Omental fat pad (tissue), 4 donors: ENCODE results near the gene ACOT8. TPM values are rescaled to one million over a fixed set of nuclear protein-coding genes. Genes with fewer than 3 reads are reported as not detected.

ENCODE experiments used
- ATAC-seq: fragments of 150-250 bp; one replicate; pipeline ENCODE4 v1.9.1; 2016; ENCODE audit warnings: mild to moderate bottlenecking, moderate library complexity; ENCODE audit not compliant: low FRiP score
- DNase-seq: peaks from one replicate; pipeline ENCODE4 v3.0.0-alpha.2; 2019; ENCODE audit warnings: low spot score
- total RNA-seq, 4 donors: library from RNA; depleted of rRNA; stranded (reverse); fragments of >200 nt; gene quantifications; one replicate each; pipeline ENCODE4 v1.1.0, GENCODE V29; 2016
- TF ChIP-seq, protein P1 (sequence below), 3 donors: fragments of 450-650 bp; IDR thresholded peaks; one replicate each; pipeline ENCODE4 v1.5.1; 2016 to 2017; ENCODE audit warnings: antibody characterized with exemption in 3 of 3, mild to moderate bottlenecking in 3 of 3, moderate library complexity in 2 of 3

ACOT8 gene
- total RNA-seq, 4 donors from 2014 or later: 16.1 to 35.0 (median 30.8) TPM

DNA sequence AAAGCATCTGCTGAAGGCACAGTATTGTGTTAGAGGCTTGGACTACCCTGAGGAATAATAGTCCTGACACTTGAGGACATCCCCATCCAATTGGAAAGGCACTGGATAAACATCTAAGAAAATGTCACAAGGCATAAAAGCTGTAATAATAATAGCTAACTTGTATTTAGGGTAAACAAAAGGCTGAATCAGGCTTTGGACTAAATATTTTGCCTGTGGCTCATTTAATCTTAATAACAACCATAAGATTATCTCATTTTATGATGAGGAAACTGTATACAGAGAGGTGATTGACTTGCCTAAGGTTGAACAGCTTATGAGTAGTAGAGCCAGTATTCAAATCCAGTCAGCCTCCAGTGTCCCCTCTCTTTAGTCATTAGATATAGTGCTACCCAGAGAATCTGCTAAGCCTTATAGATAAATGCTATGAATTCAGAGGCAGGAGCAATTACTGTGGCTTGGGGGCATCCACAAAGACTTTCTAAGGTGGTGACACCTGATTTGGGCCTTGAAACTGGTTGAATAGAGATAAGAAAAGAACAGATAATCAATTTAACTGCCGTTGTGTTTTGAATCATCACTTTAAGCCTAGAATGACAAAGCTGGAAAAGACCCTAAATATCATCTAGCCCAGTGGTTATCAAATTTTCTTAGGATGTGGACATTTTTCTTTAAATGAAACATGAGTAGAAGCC is 16.4 kb upstream of the ACOT8 start:
- TF ChIP-seq, protein P1, sequence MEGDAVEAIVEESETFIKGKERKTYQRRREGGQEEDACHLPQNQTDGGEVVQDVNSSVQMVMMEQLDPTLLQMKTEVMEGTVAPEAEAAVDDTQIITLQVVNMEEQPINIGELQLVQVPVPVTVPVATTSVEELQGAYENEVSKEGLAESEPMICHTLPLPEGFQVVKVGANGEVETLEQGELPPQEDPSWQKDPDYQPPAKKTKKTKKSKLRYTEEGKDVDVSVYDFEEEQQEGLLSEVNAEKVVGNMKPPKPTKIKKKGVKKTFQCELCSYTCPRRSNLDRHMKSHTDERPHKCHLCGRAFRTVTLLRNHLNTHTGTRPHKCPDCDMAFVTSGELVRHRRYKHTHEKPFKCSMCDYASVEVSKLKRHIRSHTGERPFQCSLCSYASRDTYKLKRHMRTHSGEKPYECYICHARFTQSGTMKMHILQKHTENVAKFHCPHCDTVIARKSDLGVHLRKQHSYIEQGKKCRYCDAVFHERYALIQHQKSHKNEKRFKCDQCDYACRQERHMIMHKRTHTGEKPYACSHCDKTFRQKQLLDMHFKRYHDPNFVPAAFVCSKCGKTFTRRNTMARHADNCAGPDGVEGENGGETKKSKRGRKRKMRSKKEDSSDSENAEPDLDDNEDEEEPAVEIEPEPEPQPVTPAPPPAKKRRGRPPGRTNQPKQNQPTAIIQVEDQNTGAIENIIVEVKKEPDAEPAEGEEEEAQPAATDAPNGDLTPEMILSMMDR (IDR thresholded peaks at IDR 0.05): no peak
- no peak for DNase-seq
- ATAC-seq: no peak

DNA sequence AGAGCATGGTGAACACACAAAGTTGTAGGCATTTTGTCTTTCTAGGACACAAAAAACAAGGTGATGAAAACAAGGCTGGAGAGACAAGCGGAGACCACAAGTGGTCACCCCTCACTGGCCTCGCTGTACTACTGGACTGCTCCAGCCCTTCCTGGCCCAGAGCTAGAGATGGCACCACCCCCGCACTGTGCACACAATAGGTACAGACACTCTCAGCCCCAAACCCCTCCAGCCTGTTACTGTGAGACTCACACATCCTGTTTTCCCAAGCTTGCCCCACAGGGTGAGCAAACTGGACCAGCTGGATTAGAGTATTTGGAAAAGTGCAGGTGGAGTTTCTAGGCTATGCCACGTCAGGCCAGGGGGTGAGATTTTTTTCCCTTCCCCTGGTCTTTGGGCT is 15.4 kb upstream of the ACOT8 start:
- no peak for ATAC-seq

DNA sequence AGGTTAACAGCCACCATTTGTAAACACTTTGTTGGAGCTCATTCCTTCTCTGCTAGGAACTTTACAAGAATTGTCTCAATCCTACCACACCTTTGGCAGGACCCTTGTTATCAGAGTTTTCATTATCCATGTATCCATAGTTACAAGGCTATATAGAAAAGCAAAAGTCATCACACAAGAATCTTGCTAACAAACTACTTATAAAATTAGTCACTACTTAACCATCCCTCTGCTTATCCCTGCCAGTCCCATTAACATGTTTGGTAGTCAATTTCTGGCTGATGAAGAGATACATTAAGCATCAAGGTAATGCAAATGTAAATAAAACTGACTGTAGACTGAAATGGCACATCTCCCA is 10.6 kb upstream of the ACOT8 start:
- TF ChIP-seq, protein P1 (IDR thresholded peaks at IDR 0.05): no peak
- peak; percentile 37 for ATAC-seq
- DNase-seq: no peak

More for the DNA sequence above, 15.4 kb upstream of the ACOT8 start:
- no peak for DNase-seq
- TF ChIP-seq, protein P1 (IDR thresholded peaks at IDR 0.05): no peak

DNA sequence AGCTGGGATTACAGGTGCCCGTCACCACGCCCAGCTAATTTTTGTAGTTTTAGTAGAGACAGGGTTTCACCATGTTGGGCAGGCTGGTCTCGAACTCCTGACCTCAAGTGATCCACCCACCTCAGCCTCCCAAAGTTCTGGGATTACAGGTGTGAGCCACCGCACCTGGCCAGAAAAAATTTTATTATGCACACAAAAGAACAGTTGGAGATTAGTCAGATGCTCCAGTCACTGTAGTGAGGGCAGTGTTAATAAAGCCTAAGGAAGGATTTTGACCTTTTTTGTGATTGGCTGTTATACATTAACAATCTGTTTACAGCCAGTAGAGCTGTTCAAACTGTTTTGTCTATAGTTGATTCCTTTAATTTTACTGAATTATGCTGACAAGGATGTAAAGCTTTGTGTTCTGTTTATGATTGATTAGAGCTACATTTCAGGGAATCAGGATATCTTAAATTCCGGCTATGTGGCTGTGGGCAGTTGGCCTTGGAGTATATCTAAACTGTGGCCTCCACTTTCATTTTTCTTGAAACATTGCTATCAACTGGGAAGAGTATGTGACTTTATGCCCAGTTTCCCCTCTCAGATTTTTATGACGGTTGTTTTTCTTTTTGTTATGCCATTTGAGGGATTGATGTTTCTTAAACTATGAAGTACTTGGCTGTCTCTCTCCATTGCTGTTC is 10.1 kb upstream of the ACOT8 start:
- DNase-seq (no peak), ATAC-seq (no peak)
- TF ChIP-seq, protein P1 (IDR thresholded peaks at IDR 0.05): no peak

DNA sequence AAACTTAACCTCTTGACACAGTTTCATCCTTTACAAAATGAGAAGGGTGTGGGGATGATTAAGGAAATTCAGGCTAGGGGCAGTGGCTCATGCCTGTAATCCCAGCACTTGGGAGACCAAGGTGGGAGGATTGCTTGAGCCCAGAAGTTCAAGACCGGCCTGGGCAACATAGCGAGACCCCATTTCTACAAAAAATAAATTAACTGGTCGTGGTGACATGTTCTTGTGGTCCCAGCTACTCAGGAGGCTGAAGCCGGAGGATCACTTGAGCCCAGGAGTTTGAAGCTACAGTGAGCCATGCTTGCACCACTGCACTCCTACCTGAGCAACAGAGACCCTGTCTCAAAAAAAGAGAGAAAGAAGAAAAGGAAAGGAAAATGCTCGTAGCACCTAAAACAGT is 9.3 kb upstream of the ACOT8 start:
- DNase-seq (no peak), ATAC-seq (no peak)
- TF ChIP-seq, protein P1 (IDR thresholded peaks at IDR 0.05): no peak

DNA sequence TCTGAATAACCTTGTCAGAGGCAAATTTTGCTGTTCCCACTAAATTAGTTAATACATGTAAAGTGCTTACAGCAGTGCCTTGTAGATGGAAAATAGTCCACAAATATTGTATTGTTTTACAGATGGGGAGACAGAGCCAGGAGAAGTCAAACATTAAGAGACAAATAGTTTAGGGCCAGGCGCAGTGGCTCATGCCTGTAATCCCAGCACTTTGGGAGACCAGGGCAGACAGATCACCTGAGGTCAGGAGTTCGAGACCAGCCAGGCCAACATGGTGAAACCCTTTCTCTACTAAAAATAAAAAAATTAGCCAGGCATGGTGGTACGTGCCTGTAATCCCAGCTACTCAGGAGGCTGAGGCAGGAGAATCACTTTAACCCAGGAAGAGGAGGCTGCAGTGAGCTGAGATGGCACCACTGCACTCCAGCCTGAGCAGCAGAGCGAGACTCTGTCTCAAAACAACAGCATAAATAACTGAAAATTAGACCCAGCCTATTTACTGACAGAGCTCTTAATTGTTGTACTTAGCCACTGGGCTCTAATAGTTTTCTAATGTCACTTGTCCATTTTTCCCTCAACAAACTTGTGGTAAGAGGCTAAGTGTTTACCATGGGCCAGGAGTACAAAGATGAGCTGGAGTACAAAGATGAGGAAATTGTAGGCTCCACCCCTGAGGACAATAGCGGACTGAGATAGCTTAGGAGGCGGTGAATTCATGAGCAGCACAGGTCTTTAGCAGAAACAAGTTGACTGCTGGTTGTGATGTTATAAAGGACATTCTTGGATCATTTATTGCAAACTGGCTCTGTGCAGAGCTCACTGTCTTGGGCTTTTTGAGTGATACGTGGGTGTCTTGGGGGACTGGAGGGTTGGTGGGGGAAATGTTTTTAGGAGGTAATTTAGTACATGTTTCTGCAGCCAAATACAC is 6.6 kb upstream of the ACOT8 start:
- ATAC-seq: no peak
- no peak for DNase-seq
- TF ChIP-seq, protein P1 (IDR thresholded peaks at IDR 0.05): no peak
